Stimulated activated CD4-positive, alpha-beta T cell treated with anti-CD3 and anti-CD28 coated beads, Interleukin-1b, Interleukin-23, amount 100 ng/mL, for 48 hours (primary cell): Measurements from ENCODE around the gene PCA3.

ENCODE experiments used
- DNase-seq: peaks from one replicate; pipeline ENCODE4 v3.0.0-alpha.2; 2020

PCA3 gene

DNA sequence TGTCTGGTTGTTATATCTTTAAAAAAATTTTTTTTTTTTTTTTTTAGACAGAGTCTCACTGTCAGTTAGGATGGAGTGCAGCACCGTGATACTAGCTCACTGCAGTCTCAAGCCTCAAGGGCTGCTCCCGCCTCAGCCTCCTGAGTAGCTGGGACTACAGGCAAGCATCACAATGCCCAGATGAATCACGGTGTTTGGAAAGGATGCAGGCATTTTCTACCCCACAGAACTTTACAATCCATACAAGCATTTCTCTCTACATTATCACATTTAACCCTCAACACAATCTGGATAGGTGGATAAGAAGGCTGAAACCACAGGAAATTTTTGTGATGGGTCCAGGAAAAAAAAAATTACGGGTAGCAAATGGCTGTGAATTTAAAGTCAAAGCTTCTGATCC lies 5.8 kb upstream of the PCA3 start:
- DNase-seq, result no peak

- DNase-seq, result no peak
Observed at GRCh38 chr9:76759732-76760131, 4.5 kb upstream of the PCA3 start.

GRCh38 chr9:76761448-76761847 lies 2.8 kb upstream of the PCA3 start:
- DNase-seq, result no peak

DNA sequence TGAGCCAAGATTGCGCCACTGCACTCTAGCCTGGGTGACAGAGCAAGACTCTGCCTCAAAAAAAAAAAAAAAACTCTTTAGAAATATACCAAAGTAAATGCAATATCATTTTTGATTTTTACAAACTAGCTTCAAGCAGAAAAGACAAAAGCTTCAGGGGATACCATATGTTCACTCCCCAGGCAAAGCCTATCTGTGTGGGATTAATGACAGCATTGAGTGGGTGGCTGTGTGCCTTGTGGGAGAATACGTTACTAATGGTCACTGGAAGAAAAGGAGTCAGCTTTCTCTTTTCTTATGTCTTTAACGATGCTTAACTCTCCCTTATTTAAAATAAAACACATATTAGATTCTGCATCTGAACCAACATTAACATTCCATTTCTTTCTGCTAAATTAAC lies 1.9 kb downstream of the PCA3 start:
- no peak for DNase-seq

- no peak for DNase-seq
Observed at GRCh38 chr9:76772686-76773445, 8.6 kb downstream of the PCA3 start.

- no peak for DNase-seq
Observed at GRCh38 chr9:76784881-76785280, 20.6 kb downstream of the PCA3 start.

- no peak for DNase-seq
Observed at GRCh38 chr9:76785501-76785900, 21.3 kb downstream of the PCA3 start.

GRCh38 chr9:76787677-76788076 lies 23.4 kb downstream of the PCA3 start:
- no peak for DNase-seq

- no peak for DNase-seq
Observed at GRCh38 chr9:76789840-76790239, 25.6 kb downstream of the PCA3 start.

DNA sequence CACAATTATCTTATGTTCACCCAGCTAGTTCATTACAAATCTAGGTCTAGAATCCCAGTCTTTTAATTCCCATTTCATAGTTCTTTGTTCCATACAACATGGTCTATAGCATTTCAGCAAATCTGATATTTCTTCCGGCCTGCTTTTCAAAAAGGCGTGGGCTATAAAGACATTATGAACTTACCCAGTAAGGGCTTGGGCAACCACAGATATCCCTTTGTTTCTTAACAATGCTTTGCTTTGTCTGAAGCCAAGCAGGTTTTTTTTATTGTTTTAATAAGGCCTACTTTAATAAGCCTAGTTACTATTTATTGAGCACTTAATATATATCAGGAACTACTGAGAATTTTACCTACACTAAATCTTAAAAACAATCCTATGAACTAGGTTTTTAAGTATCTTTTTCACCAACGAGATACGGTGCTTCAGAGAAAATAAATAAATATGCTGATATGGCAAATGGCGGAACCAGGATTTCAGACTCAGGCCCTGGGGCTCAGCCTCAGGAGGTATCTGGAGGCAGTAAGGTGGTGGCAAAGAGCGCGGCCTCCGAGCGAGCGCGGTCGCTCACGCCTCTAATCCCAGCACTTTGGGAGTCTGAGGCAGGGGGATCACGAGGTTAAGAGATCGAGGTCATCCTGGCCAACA lies 29.7 kb downstream of the PCA3 start:
- DNase-seq, result no peak

- no peak for DNase-seq
Observed at GRCh38 chr9:76796296-76796695, 32.1 kb downstream of the PCA3 start.

DNA sequence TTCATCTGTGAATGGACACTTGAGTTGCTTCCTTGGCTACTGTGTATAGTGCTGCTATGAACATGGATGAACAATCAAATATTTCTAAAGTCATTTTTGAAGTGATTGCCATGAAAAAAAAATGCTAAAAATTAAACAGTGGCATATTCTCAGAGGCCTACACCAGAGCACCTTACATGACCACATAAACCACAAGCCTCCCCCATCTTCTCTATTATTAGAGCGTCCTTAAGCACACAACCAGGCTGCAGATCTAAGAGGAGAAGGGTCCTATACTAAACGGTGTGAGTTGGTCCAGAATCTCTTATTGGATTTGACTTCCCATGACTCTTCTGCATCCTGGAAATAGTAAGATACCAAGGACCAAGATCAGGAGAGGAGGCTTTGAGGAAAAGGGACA lies 34.3 kb downstream of the PCA3 start:
- no peak for DNase-seq

GRCh38 chr9:76799473-76799872 lies 35.2 kb downstream of the PCA3 start:
- no peak for DNase-seq

DNA sequence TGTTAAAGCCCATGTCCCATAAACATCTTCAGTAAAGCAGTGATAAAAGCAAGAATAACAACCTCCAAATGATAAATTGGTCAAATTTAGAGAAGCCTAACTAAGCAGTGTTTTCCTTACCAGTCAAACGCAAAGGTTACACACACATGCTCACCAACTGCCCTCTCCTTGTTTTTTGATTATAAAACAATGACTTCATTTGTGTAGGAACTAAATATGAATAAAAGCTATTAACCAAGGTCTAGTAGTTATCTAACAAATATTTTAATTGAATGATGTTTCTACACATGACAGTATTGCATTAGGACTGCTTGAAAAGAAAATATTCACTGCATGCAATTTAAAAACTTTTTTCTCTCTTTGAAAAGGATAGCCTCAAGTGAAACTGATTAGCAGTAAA lies 36.7 kb downstream of the PCA3 start:
- DNase-seq, result no peak

DNA sequence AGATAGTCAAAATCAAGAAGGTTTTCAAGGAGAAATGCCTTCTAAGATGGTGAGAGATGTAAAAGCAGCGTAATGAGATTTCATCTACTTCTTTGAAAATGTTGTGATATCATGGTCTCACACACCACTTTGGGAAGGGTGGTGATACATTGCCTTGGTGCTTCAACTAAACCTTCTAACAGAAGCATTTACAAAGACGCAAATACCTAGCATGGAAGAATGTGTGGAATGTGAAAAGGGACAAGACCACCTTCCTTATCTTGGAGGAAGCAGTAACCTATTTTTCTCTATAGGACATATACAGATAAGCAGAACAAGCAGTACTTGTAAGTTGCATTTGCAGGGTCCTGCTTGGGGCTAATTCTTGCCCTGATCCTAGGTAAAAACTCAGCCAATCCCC lies 38.8 kb downstream of the PCA3 start:
- no peak for DNase-seq

GRCh38 chr9:76803762-76804161 lies 39.5 kb downstream of the PCA3 start:
- DNase-seq, result no peak

- DNase-seq, result no peak
Observed at GRCh38 chr9:76808636-76809035, 44.4 kb downstream of the PCA3 start.

DNA sequence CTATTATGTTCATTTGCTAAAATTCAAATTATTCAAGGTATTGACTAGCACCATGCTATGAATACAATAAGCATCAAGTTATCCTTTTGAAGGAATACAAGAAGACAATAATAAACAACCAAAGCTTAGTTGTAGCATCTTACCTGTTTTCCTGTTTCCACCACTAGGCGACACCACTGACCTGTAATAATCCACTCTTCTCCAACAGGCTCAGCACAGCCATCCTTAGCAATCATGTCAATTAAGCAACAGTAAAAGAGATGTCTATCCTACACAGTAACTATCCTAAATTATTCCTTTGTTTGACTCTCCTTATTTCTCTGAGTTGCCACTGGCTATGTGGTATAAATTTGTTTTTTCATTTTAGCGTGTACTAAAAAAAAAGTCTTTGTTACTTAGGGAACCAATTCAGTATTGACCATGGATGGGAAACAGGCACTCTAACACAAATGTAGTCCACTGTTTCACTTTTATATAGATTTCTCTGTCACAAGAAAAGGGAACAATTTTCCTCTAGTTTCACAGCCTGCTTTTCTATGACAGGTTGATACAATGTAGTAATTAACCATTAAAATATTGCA lies 46.2 kb downstream of the PCA3 start:
- DNase-seq, result peak; percentile 3

- DNase-seq, result no peak
Observed at GRCh38 chr9:76812591-76812990, 48.4 kb downstream of the PCA3 start.

DNA sequence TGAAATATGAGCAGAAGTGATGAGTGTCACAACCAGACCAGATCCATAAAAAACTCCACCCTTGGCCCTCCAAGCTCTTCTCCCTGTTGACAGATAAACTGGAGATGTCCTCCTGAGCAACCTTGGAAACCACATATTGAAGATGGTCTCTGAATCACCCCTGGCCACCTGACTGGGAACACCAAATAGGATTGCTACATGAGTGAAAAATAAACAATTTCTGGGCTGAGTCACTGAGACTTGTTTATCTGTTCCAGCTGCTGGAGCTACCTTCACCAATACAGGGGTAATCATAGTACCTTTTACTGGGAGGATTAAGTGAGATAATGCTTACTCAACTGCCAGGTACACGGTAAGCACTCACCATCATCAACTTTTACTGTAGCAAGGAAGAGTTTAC lies 53.3 kb downstream of the PCA3 start:
- DNase-seq, result no peak

GRCh38 chr9:76818271-76818670 lies 54.0 kb downstream of the PCA3 start:
- no peak for DNase-seq

DNA sequence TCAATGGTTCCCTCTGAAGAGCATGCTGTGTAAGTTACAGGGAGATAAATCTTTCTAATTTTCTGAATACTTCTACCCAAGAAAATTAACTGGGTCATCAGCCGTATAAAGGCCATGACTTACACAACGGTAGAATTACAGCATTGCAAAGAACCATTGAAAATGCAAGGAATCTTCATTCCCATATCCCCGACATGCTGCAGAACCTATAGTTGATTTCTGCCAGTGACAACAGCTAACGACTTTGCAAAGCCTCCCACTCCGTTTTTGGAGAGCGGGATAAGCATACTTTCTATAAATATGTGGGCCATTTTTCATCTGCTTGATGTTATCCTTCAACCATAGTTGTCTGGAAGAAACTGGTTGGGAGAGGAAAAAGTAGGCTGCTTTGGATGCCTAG lies 56.2 kb downstream of the PCA3 start:
- no peak for DNase-seq

DNA sequence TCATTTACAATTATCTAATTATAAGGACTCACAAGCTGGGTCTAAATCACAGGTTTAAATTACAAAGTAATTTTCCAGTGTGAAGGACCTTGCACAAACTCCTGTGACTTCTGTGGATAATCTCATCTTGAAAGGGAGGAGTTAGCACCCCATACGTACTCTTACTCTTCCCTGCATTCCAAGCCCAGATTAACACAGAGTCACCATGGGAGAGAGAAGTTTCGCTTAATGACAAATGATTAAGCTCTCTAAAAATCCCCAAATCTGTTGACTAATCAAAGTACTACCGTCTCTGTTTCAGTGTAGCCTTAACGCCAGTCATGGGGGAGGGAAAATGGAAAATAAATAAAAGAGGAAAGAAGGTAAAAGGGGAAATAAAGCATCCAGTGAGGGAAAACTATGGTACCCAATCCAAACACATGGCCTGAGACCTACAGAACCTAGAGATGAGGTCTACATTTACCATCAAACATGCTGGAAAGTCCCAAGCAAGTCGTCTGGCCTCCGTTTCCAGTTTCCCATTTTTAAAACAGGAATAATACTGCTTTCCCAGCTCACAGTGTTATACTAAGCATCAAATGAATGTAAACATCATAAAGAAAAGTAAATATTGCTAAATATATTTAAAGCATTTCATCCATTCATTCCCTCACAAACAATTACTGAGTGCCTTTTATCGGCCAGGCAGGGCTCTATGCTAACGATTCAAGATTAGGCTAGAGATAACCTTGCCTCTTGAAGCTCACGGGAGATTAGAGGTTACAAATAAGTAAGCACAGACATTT lies 63.2 kb downstream of the PCA3 start:
- DNase-seq, result no peak

DNA sequence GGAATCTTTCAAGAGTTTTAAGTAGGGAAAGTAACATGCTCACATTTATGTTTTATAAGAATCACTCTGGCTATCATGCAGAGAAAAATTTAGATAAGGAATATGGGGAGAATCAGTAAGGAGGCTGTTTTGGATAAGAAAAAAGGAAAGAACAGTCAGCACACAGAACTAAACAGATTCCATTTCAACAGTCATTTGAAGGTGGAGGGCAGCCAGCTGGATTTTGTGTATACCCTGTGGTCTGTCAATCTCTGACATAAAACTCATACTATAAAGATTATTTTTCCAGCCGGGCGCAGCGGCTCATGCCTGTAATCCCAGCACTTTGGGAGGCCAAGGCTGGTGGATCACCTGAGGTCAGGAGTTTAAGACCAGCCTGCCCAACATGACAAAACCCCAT lies 64.2 kb downstream of the PCA3 start:
- no peak for DNase-seq
